H9 (cell line): ENCODE results near the gene GNL3. TPM values are rescaled to one million over a fixed set of nuclear protein-coding genes. Genes with fewer than 3 reads are reported as not detected.
A peak's percentile ranks its signal among the peaks of the same experiment; 100 is the strongest.

Experiments
- DNase-seq: peaks from one replicate; pipeline ENCODE4 v3.0.0-alpha.2; 2017
- H2AFZ ChIP-seq: one replicate; pipeline ENCODE4 v1.6.1; 2013; ENCODE audit warnings: mild to moderate bottlenecking, low read length, control low read depth, moderate library complexity
- H2AK5ac ChIP-seq: 2 replicates; pipeline ENCODE4 v1.6.1; 2013; ENCODE audit warnings: low read length, control low read depth, mixed read lengths; ENCODE audit not compliant: insufficient read length
- H2BK120ac ChIP-seq: one replicate; pipeline ENCODE4 v1.6.1; 2013; ENCODE audit warnings: low read depth, mild to moderate bottlenecking, low read length, control low read depth, inconsistent platforms; ENCODE audit not compliant: poor library complexity, severe bottlenecking
- H2BK12ac ChIP-seq: 2 replicates; pipeline ENCODE4 v1.6.1; 2013; ENCODE audit warnings: low read length, control low read depth, mixed read lengths, low read depth; ENCODE audit not compliant: insufficient read length
- H2BK15ac ChIP-seq: 2 replicates; pipeline ENCODE4 v1.6.1; 2013; ENCODE audit warnings: low read depth, low read length, control low read depth
- H2BK20ac ChIP-seq: one replicate; pipeline ENCODE4 v1.6.1; 2013; ENCODE audit warnings: low read depth, mild to moderate bottlenecking, low read length, control low read depth, inconsistent platforms; ENCODE audit not compliant: poor library complexity, severe bottlenecking
- H2BK5ac ChIP-seq: 2 replicates; pipeline ENCODE4 v1.6.1; 2013; ENCODE audit warnings: low read length, control low read depth, mixed read lengths; ENCODE audit not compliant: insufficient read length
- H3K14ac ChIP-seq: 2 replicates; pipeline ENCODE4 v1.6.1; 2013; ENCODE audit warnings: low read length, control low read depth; ENCODE audit not compliant: insufficient read depth
- H3K18ac ChIP-seq: 2 replicates; pipeline ENCODE4 v1.6.1; 2013; ENCODE audit warnings: low read depth, mild to moderate bottlenecking, mixed read lengths, low read length, control low read depth; ENCODE audit not compliant: insufficient read length
- H3K23ac ChIP-seq: 2 replicates; pipeline ENCODE4 v1.6.1; 2013; ENCODE audit warnings: low read length, control low read depth, mixed read lengths, low read depth; ENCODE audit not compliant: insufficient read length
- H3K23me2 ChIP-seq: 2 replicates; pipeline ENCODE4 v1.6.1; 2013; ENCODE audit warnings: low read depth, mild to moderate bottlenecking, mixed read lengths, low read length, control low read depth; ENCODE audit not compliant: insufficient read length, poor library complexity, severe bottlenecking
- H3K27ac ChIP-seq: 2 replicates; pipeline ENCODE4 v1.5.1; 2013; ENCODE audit warnings: low read length, control low read depth, mixed read lengths, low read depth; ENCODE audit not compliant: insufficient read length
- H3K27me3 ChIP-seq: 2 replicates; pipeline ENCODE4 v1.6.1; 2013; ENCODE audit warnings: low read length, control low read depth, inconsistent platforms; ENCODE audit not compliant: insufficient read depth
- H3K4ac ChIP-seq: 2 replicates; pipeline ENCODE4 v1.6.1; 2013; ENCODE audit warnings: low read depth, mild to moderate bottlenecking, control low read depth, inconsistent platforms, low read length, moderate library complexity
- H3K4me1 ChIP-seq: 2 replicates; pipeline ENCODE4 v1.6.1; 2013; ENCODE audit warnings: low read length, control low read depth, inconsistent platforms; ENCODE audit not compliant: insufficient read depth
- H3K4me2 ChIP-seq: 2 replicates; pipeline ENCODE4 v1.6.1; 2013; ENCODE audit warnings: low read length, control low read depth, mixed read lengths; ENCODE audit not compliant: insufficient read length, insufficient read depth
- H3K56ac ChIP-seq: 2 replicates; pipeline ENCODE4 v1.6.1; 2013; ENCODE audit warnings: low read depth, mild to moderate bottlenecking, mixed read lengths, low read length, control low read depth; ENCODE audit not compliant: insufficient read length
- H3K79me1 ChIP-seq: 2 replicates; pipeline ENCODE4 v1.6.1; 2013; ENCODE audit warnings: low read depth, mild to moderate bottlenecking, moderate library complexity, low read length, control low read depth, inconsistent platforms; ENCODE audit not compliant: insufficient read depth, poor library complexity, severe bottlenecking
- H3K79me2 ChIP-seq: 2 replicates; pipeline ENCODE4 v1.6.1; 2013; ENCODE audit warnings: low read length, control low read depth, inconsistent platforms; ENCODE audit not compliant: insufficient read depth
- H3K9ac ChIP-seq: 2 replicates; pipeline ENCODE4 v1.6.1; 2013; ENCODE audit warnings: low read length, control low read depth, mixed read lengths; ENCODE audit not compliant: insufficient read length; ENCODE audit errors: extremely low read depth
- H3K9me3 ChIP-seq: one replicate; pipeline ENCODE4 v1.6.1; 2013; ENCODE audit warnings: low read depth, low read length, inconsistent platforms; ENCODE audit not compliant: control insufficient read depth
- H3T11ph ChIP-seq: one replicate; pipeline ENCODE4 v1.6.1; 2013; ENCODE audit warnings: mild to moderate bottlenecking, low read length, control low read depth, inconsistent platforms
- H4K20me1 ChIP-seq: one replicate; pipeline ENCODE4 v1.6.1; 2013; ENCODE audit not compliant: control insufficient read depth, insufficient read length, insufficient read depth
- H4K5ac ChIP-seq: 2 replicates; pipeline ENCODE4 v1.6.1; 2013; ENCODE audit warnings: low read depth, mild to moderate bottlenecking, mixed read lengths, low read length, control low read depth; ENCODE audit not compliant: insufficient read length
- H4K8ac ChIP-seq: replicated peaks from 2 replicates; pipeline ENCODE4 v1.6.1; 2013; ENCODE audit warnings: low read length, control low read depth, mixed read lengths, low read depth; ENCODE audit not compliant: insufficient read length
- H4K91ac ChIP-seq: 2 replicates; pipeline ENCODE4 v1.6.1; 2013; ENCODE audit warnings: low read depth, mild to moderate bottlenecking, moderate library complexity, mixed read lengths, low read length, control low read depth; ENCODE audit not compliant: insufficient read length
- H3K27ac Mint-ChIP-seq, 3 experiments: 2 replicates in 2 of 3; 3 replicates in 1 of 3; pipeline ENCODE4 v1.8.0; 2020 to 2021; ENCODE audit warnings: mixed read lengths in 3 of 3, mild to moderate bottlenecking in 1 of 3, moderate library complexity in 1 of 3
- H3K27me3 Mint-ChIP-seq: 2 replicates; pipeline ENCODE4 v1.8.0; 2021; ENCODE audit warnings: low read depth, mild to moderate bottlenecking, moderate library complexity, mixed read lengths
- H3K36me3 Mint-ChIP-seq, 3 experiments: 2 replicates in 2 of 3; 3 replicates in 1 of 3; pipeline ENCODE4 v1.8.0; 2020 to 2021; ENCODE audit warnings: low read depth in 3 of 3, mixed read lengths in 3 of 3; ENCODE audit not compliant: insufficient read depth in 1 of 3
- H3K4me1 Mint-ChIP-seq, 2 experiments: 2 replicates each; pipeline ENCODE4 v1.8.0; 2020; ENCODE audit warnings: mixed read lengths in 2 of 2
- H3K4me3 Mint-ChIP-seq, 2 experiments: 2 replicates in 1 of 2; 3 replicates in 1 of 2; pipeline ENCODE4 v1.8.0; 2020 to 2021; ENCODE audit warnings: mild to moderate bottlenecking in 2 of 2, mixed read lengths in 2 of 2, moderate library complexity in 1 of 2
- H3K9me3 Mint-ChIP-seq, 2 experiments: 2 replicates in 1 of 2; 3 replicates in 1 of 2; pipeline ENCODE4 v1.8.0; 2020; ENCODE audit warnings: mild to moderate bottlenecking in 2 of 2, mixed read lengths in 2 of 2, moderate library complexity in 1 of 2
- CTCF ChIP-seq: fragments of 200-600 bp; sonication (generic); conservative IDR thresholded peaks from 3 replicates; pipeline ENCODE4 v1.8.0; 2021; ENCODE audit warnings: antibody characterized with exemption, mild to moderate bottlenecking
- WGBS: extraction: QIAGEN DNeasy Blood & Tissue Kit; methylation state at CpG from one replicate; pipeline ENCODE4 v1.1.7; 2013; ENCODE audit warnings: missing lambda C conversion rate, low lambda C conversion rate, mixed read lengths; ENCODE audit not compliant: insufficient read length; ENCODE audit errors: extremely low coverage; 5-methylcytosine and 5-hydroxymethylcytosine counted together
- total RNA-seq: library from RNA; stranded (reverse); gene quantifications from 2 replicates; pipeline ENCODE4 v1.2.1, GENCODE V29; 2021

Gene GNL3
- total RNA-seq, 1 experiment from 2014 or later = 250 TPM

GRCh38 chr3:52707585-52707984 is 21.8 kb downstream of the GNL3 start:
- Mint-ChIP-seq H3K4me1 (peaks cover 15% of the 10 kb centered on the region in 2 experiments), H3K27me3 (no peaks in the 10 kb centered on the region), H3K9me3 (no peaks in the 10 kb centered on the region; a peak in 1 of 5 replicates), H3K27ac (no peak overlapping the region), H3K4me3 (peak overlapping the region; percentile 70 to 96), H3K36me3 (peaks cover 9 to 22% (median 20%) of the 10 kb centered on the region in 3 experiments; a peak in 6 of 7 replicates)
- Histone ChIP-seq H3K23ac (no peak overlapping the region), H2AK5ac (no peak overlapping the region), H3T11ph (no peak overlapping the region), H2BK5ac (no peak overlapping the region), H4K5ac (no peak overlapping the region), H4K20me1 (no peaks in the 10 kb centered on the region), H2BK12ac (no peak overlapping the region), H4K91ac (no peak overlapping the region), H3K9ac (no peak overlapping the region), H3K79me2 (peaks cover 3% of the 10 kb centered on the region; the same call in 1 of the 2 replicates), H3K27ac (no peak overlapping the region), H3K4me1 (no peaks in the 10 kb centered on the region; the same call in 1 of the 2 replicates), H3K79me1 (no peaks in the 10 kb centered on the region), H2AFZ (no peak overlapping the region), H3K18ac (no peak overlapping the region), H3K9me3 (no peaks in the 10 kb centered on the region), H2BK20ac (no peak overlapping the region), H3K23me2 (peaks cover 12% of the 10 kb centered on the region), H2BK120ac (no peak overlapping the region), H3K14ac (no peak overlapping the region), H3K4ac (no peak overlapping the region), H3K4me2 (peak overlapping the region; percentile 87), H3K27me3 (no peaks in the 10 kb centered on the region), H4K8ac (no peak overlapping the region), H3K56ac (no peak overlapping the region), H2BK15ac (no peak overlapping the region)
- no peak for TF ChIP-seq CTCF
- DNase-seq = no peak
- no CpG with 5 or more reads among the region's 4 CpGs for WGBS
